ENCODE results near the gene TECPR1. TPM values are rescaled to one million over a fixed set of nuclear protein-coding genes. Genes with fewer than 3 reads are reported as not detected.
"Not testable (repeated sequence)": the region's sequence is repeated elsewhere in the genome, so short reads cannot be mapped to it uniquely, and the experiment has no call there.

Gene TECPR1
- total and polyA plus RNA-seq, 7 donors: 7.7 to 38.2 (median 12.6) TPM

DNA sequence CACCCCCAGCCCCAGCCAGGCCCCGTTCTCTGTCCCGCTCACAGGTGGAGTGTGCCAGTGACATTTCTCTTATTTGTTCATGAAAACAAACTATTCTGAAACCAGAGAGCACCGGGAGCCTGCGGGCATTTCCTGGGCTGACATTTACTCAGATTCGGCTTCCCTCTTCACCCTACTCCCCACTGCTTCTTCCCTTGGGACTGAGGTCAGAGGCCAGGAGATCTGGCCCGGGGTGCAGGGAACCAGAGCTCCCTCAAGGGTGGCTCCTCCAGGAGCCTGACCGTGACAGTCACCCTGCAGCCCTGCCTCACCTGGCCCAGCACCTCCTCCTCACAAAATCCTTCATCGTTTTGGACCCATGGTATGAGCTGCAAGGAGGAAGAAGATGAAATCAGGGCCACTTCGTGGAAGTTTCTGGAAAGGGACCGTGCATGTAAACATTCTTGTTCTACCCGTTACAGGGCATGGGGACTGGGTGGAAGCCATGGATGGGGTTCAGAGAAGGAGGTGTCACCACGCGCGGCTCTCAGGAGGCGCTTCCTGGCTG lies 28.6 kb downstream of the TECPR1 start:
- peaks cover 0 to 63% (median 5%) of the 10 kb centered on the region in 4 donors for H3K36me3 ChIP-seq
- 86 to 87% methylated on average over 15 of the region's 15 CpGs for WGBS, 2 donors

DNA sequence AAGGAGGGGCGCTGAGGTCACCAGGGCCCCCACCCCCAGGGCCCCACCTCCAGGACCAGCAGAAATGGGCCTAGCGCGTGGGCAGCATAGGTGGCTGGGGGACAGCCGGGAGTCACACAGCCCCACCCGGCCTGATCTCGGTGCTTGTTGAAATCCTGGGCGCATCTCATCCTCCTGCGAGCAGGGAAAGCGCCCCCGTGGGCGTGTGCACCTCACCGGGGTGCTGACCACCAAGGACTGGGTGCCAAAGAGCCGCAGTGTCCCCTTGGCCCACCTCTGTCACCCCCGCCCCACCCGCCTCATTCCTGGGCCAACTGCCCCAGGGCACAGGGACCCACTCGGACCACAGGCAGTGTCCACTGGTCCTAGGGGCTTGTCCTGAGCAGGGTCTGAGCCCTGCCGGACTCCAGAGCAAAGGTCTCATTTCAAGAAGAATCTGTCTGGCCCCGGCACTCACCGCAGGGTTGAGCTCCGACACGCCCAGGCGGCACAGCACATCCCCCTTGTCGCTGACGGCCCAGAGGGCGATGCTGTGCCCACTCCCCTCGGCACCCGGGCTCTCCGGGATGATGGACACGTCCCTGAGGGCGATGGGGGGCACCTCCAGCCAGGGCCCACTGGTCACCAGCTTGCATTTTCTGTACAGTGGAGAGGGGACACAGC lies 29.4 kb downstream of the TECPR1 start:
- H3K27me3 ChIP-seq: no peaks in the 10 kb centered on the region
- intact Hi-C loops (cut with DNase I): no loop called here
- no peak overlapping the region for H3K27ac ChIP-seq
- no peak overlapping the region for H3K4me3 ChIP-seq
- 95% methylated on average over 30 of the region's 30 CpGs for WGBS, 2 donors
- TF ChIP-seq POLR2AphosphoS5 (IDR thresholded peaks at IDR 0.05) (no peak), EP300 (IDR thresholded peaks at IDR 0.05) (no peak)
- TF ChIP-seq, protein P1, sequence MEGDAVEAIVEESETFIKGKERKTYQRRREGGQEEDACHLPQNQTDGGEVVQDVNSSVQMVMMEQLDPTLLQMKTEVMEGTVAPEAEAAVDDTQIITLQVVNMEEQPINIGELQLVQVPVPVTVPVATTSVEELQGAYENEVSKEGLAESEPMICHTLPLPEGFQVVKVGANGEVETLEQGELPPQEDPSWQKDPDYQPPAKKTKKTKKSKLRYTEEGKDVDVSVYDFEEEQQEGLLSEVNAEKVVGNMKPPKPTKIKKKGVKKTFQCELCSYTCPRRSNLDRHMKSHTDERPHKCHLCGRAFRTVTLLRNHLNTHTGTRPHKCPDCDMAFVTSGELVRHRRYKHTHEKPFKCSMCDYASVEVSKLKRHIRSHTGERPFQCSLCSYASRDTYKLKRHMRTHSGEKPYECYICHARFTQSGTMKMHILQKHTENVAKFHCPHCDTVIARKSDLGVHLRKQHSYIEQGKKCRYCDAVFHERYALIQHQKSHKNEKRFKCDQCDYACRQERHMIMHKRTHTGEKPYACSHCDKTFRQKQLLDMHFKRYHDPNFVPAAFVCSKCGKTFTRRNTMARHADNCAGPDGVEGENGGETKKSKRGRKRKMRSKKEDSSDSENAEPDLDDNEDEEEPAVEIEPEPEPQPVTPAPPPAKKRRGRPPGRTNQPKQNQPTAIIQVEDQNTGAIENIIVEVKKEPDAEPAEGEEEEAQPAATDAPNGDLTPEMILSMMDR (IDR thresholded peaks at IDR 0.05): no peak
- H3K9me3 ChIP-seq: no peaks in the 10 kb centered on the region
- peaks cover 0 to 60% (median 5%) of the 10 kb centered on the region in 4 donors for H3K36me3 ChIP-seq
- H3K4me1 ChIP-seq: no peaks in the 10 kb centered on the region
- no peak for DNase-seq

More for the DNA sequence above, 28.6 kb downstream of the TECPR1 start:
- Histone ChIP-seq H3K9me3 (no peaks in the 10 kb centered on the region), H3K27ac (no peak overlapping the region), H3K27me3 (no peaks in the 10 kb centered on the region), H3K4me3 (no peak overlapping the region), H3K4me1 (no peaks in the 10 kb centered on the region)
- TF ChIP-seq EP300 (IDR thresholded peaks at IDR 0.05) (no peak), POLR2A (IDR thresholded peaks at IDR 0.05) (no peak)
- TF ChIP-seq, protein P1 (IDR thresholded peaks at IDR 0.05): no peak
- intact Hi-C loops (cut with DNase I): no loop called here
- DNase-seq: no peak

DNA sequence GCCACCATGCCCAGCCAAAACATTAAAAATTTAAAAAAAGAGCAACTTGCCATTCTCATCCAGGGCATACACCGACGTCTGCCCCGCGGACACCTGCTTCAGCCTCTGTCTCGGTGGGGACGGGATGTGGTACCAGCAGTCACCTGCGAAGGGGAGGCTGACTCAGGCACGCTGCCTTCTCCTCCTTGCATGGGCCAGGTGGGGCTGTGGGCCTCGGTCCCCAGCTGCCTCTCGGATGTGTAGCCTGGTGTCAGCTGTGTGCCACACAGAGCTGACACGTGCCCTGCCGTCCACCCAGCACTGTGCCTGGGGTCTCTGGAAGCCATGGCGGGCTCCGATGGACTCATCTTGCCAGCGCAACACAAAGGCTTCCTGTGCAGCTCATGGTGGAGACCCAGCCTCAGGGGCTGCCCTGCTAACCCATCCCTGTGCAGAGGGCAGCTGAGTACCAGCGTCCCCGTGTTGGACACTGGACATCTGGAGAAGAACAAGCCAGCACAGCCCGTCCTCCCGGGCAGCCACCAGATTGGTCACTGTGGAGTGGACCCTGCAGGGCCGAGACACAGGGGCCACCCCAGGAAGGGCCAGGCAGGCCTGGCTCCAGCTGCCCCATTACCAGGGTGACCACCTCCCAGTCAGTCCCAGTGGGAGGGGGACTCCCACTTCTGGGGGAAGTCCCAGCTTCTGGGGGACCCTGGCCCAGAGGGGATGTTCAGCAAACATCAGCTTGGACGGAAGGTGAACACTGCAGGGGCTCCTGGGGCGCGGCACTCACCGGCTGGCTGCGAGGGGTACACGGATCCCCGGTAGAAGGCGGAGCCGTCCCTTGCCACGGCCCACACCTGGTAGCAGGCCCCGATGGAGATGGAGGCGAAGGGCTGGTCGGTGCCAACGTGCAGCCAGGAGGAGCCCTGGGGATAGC lies 30.2 kb downstream of the TECPR1 start:
- no peak for TF ChIP-seq EP300 (IDR thresholded peaks at IDR 0.05)
- TF ChIP-seq, protein P1 (IDR thresholded peaks at IDR 0.05): no peak
- TF ChIP-seq POLR2AphosphoS5 (IDR thresholded peaks at IDR 0.05): no peak
- no peak for TF ChIP-seq POLR2A (IDR thresholded peaks at IDR 0.05)
- Histone ChIP-seq H3K9me3 (no peaks in the 10 kb centered on the region), H3K27ac (no peak overlapping the region), H3K4me1 (no peaks in the 10 kb centered on the region), H3K27me3 (no peaks in the 10 kb centered on the region), H3K4me3 (no peak overlapping the region), H3K36me3 (peaks cover 0 to 67% (median 8%) of the 10 kb centered on the region in 4 donors)
- peak; percentile 60 for DNase-seq
- intact Hi-C loops (cut with DNase I): no loop called here
- WGBS, 2 donors: 97% methylated on average over 34 of the region's 34 CpGs

DNA sequence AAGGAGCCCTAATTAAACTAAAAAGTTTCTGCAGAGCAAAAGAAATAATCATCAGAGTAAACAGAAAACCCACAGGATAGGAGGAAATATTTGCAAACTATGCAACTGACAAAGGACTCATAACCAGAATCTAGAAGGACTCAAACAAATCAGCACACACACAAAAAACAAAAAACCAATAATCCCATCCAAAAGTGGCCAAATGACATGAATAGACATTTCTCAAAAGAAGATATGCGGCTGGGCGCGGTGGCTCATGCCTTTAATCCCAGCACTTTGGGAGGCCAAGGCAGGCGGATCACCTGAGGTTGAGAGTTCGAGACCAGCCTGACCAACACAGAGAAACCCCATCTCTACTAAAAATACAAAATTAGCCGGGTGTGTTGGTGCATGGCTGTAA lies 32.6 kb downstream of the TECPR1 start:
- H3K27me3 ChIP-seq; H3K27ac ChIP-seq; H3K4me1 ChIP-seq; H3K9me3 ChIP-seq; intact Hi-C loops (cut with DNase I); H3K4me3 ChIP-seq: not testable (repeated sequence)
- peak; percentile 6 for DNase-seq
- WGBS, 2 donors: 90 to 98% methylated on average over 6 of the region's 6 CpGs
- peaks cover 0 to 52% (median 11%) of the 10 kb centered on the region in 4 donors for H3K36me3 ChIP-seq
